ENCODE results near the gene SCN4B.

- TF ChIP-seq CTCF (IDR thresholded peaks at IDR 0.05): no peak
- TF ChIP-seq EP300 (IDR thresholded peaks at IDR 0.05): no peak
- no peak for TF ChIP-seq POLR2A (IDR thresholded peaks at IDR 0.05; ENCODE audit: low read depth)
- peak in 1 of 2 donors; percentile 19 for TF ChIP-seq POLR2AphosphoS5 (IDR thresholded peaks at IDR 0.05)
These were observed at the start of gene SCN4B for GRCh38 chr11:118152552-118153471.

All from esophagus muscularis mucosa (tissue), 4 donors.